ENCODE measurements around the gene MALAT1.
A peak's percentile ranks its signal among the peaks of the same experiment; 100 is the strongest.

The MALAT1 gene

GRCh38 chr11:65552388-65552951 lies 53.6 kb downstream of the MALAT1 start:
- peak overlapping the region in 1 of 2 donors; percentile 20 for H3K4me3 Mint-ChIP-seq
- ATAC-seq (replicated peaks) (no peak), DNase-seq (no peak)
- peaks cover 22% of the 10 kb centered on the region for H3K36me3 Mint-ChIP-seq (ENCODE audit: insufficient read depth)
- no peaks in the 10 kb centered on the region for H3K9me3 Mint-ChIP-seq
- H3K27me3 Mint-ChIP-seq = no peaks in the 10 kb centered on the region
- H3K27ac Mint-ChIP-seq = peak overlapping the region; percentile 55 to 86
- peaks cover 57 to 61% of the 10 kb centered on the region in 2 donors for H3K4me1 Mint-ChIP-seq (ENCODE audit: low read depth in 2 of 2)

GRCh38 chr11:65553301-65554001 lies 54.6 kb downstream of the MALAT1 start:
- Mint-ChIP-seq H3K27ac (peak overlapping the region in 1 of 2 donors; percentile 57), H3K4me1 (ENCODE audit: low read depth in 2 of 2) (peaks cover 47 to 53% of the 10 kb centered on the region in 2 donors), H3K9me3 (no peaks in the 10 kb centered on the region), H3K4me3 (peak overlapping the region in 1 of 2 donors; percentile 20), H3K36me3 (ENCODE audit: insufficient read depth) (peaks cover 20% of the 10 kb centered on the region), H3K27me3 (no peaks in the 10 kb centered on the region)
- DNase-seq (peak in 2 of 3 experiments; percentile 69 to 75), ATAC-seq (replicated peaks) (peak; percentile 83)

- peaks cover 48 to 50% of the 10 kb centered on the region in 2 donors for H3K4me1 Mint-ChIP-seq (ENCODE audit: low read depth in 2 of 2)
- no peaks in the 10 kb centered on the region for H3K9me3 Mint-ChIP-seq
- H3K36me3 Mint-ChIP-seq (ENCODE audit: insufficient read depth) = peaks cover 20% of the 10 kb centered on the region
- no peaks in the 10 kb centered on the region for H3K27me3 Mint-ChIP-seq
- peak overlapping the region in 1 of 2 donors; percentile 89 for H3K27ac Mint-ChIP-seq
- H3K4me3 Mint-ChIP-seq = peak overlapping the region; percentile 42 to 82
- DNase-seq (no peak), ATAC-seq (replicated peaks) (no peak)
These were observed 55.4 kb downstream of the MALAT1 start for GRCh38 chr11:65554057-65554818.

- Mint-ChIP-seq H3K4me3 (peak overlapping the region; percentile 42 to 82), H3K27me3 (no peaks in the 10 kb centered on the region), H3K27ac (peak overlapping the region; percentile 52 to 89), H3K36me3 (ENCODE audit: insufficient read depth) (peaks cover 15% of the 10 kb centered on the region), H3K9me3 (no peaks in the 10 kb centered on the region), H3K4me1 (ENCODE audit: low read depth in 2 of 2) (peaks cover 51 to 53% of the 10 kb centered on the region in 2 donors)
- DNase-seq = no peak
- ATAC-seq (replicated peaks) = no peak
These were observed 56.1 kb downstream of the MALAT1 start for GRCh38 chr11:65554842-65555430.

GRCh38 chr11:65555693-65556231 lies 56.9 kb downstream of the MALAT1 start:
- Mint-ChIP-seq H3K27ac (peak overlapping the region; percentile 89 to 93), H3K4me1 (ENCODE audit: low read depth in 2 of 2) (peaks cover 59 to 60% of the 10 kb centered on the region in 2 donors)

More at GRCh38 chr11:65555693-65556231, 56.9 kb downstream of the MALAT1 start:
- Mint-ChIP-seq H3K36me3 (ENCODE audit: insufficient read depth) (peaks cover 15% of the 10 kb centered on the region), H3K4me3 (peak overlapping the region; percentile 82 to 85), H3K9me3 (no peaks in the 10 kb centered on the region), H3K27me3 (no peaks in the 10 kb centered on the region)
- DNase-seq (no peak), ATAC-seq (replicated peaks) (no peak)

Data from effector memory CD8-positive, alpha-beta T cell (primary cell).